LHCN-M2 (cell line): ENCODE measurements around the gene GJC1. TPM values are rescaled to one million over a fixed set of nuclear protein-coding genes. Genes with fewer than 3 reads are reported as not detected.

ENCODE experiments used
- DNase-seq: peaks from one replicate; pipeline ENCODE4 v3.0.0-alpha.2; 2012; ENCODE audit warnings: low read depth
- total RNA-seq: library from RNA; depleted of rRNA; stranded (reverse); fragments of >200 nt; gene quantifications from 2 replicates; pipeline ENCODE4 v1.2.3, GENCODE V29; 2014

Gene GJC1
- total RNA-seq, 1 experiment from 2014 or later: 23.7 TPM

- DNase-seq: no peak
Measured at GRCh38 chr17:44801880-44802279, 28.2 kb downstream of the GJC1 start.

DNA sequence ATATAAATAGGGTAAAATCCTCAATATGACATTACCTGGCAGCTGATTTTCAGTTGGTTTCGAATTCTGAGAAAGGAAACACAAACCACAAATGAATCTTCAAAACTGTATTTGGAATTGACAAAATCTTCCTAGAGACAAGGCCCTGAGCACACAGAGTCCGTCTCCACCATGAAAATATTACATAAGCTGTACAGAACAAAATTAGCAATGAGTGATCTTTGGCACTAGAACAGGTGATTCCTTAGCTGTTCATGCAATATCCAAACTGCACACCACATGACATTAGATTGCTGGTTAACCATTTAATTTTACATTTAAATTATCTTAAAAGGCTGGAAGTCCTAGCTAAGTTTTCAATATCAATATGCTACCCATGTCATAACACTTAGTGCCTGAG is 31.7 kb downstream of the GJC1 start:
- DNase-seq: no peak

DNA sequence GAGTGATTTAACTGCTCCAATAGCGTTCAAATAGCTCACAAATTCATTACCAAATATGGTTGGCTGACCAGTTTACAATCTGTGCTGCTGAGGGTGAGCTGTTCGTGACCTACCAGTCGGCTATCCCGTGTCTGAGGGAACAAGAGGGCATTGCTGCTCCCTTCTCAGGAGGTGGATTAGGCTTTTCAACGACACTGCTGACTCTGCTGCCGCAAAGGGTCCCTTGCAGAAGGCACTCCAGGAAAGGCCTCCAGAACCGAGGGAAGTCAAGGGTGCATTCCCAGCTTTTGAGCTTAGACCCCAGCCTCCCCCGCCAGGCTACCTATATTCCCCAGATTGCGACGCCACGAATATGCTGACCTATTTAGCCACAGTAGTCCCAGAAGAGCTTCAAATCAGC is 32.3 kb downstream of the GJC1 start:
- no peak for DNase-seq

DNA sequence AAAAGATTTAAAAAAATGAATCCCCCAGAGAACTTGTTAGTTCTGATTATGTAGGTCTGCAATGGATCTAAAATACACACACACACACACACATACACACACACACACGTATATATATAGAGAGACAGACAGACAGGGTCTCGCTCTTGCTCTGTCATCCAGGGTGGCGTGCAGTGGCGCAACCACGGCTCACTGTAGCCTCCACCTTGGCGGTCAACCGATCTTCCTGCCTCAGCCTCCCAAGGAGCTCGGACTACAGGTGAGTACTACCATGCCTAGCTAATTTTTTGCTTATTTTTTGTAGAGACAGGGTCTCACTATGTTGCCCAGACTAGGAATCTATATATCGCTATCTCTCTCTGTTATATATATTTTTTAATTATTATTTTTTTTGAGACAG is 33.4 kb downstream of the GJC1 start:
- DNase-seq: no peak

DNA sequence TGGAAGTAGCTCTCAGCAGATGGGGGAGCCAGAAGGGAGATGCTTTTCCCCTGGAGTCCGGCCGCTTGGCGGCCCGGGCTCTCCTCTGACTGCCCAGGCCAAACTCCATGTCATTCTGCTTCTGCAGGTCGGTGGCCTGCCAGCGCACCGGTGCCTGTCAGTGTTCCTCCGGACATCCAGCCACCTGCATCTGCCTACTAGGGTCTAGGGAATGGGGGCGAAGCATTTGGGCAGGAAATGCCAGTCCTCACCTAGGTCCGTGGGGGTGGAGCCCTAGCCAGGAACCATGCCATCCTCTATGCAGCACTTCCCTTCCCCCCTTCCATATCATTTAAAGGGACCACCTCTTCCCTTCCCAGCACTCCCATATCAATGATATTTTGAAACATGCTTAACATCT is 34.2 kb downstream of the GJC1 start:
- DNase-seq: no peak

DNA sequence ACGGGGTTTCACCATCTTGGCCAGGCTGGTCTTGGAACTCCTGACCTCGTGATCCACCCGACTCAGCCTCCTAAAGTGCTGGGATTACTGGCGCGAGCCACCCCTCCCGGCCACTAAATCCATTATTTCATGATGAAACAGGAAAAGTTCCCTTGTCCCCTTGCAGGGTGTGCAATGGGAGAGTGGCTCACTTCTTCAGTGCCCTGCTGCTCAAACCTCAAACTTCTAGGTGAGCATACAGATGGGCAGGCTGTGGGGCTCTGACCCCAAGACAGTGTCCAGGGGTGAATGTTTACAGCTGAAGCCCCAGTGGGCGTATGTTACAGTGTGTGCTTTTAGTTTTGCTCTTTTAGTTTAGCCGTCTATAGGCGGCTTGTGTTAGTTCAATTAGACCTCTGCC is 34.7 kb downstream of the GJC1 start:
- no peak for DNase-seq

DNA sequence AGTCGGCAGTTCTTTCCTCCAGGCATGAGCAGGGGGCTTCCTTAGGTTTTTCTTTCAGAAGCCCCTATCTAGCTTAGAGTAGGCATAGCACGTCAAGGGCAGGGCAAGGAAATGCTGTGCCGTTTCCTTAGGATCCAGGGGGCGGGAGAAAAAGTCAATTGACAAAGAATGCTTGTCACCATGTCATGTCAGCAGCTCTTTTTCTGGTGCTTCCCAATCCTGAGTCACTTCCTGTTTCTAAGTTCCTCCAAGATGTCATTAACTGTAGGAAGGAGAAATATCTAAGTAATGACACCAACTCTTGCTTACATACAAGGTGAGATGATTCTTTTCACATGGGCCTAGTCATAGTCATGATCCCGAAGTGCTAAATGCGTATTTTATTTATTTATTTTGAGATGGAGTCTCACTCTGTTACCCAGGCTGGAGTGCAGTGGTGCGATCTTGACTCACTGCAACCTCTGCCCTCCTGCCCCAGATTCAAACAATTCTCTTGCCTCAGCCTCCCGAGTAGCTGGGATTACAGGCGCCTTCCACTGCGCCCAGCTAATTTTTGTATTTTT is 35.2 kb downstream of the GJC1 start:
- peak; percentile 86 for DNase-seq

DNA sequence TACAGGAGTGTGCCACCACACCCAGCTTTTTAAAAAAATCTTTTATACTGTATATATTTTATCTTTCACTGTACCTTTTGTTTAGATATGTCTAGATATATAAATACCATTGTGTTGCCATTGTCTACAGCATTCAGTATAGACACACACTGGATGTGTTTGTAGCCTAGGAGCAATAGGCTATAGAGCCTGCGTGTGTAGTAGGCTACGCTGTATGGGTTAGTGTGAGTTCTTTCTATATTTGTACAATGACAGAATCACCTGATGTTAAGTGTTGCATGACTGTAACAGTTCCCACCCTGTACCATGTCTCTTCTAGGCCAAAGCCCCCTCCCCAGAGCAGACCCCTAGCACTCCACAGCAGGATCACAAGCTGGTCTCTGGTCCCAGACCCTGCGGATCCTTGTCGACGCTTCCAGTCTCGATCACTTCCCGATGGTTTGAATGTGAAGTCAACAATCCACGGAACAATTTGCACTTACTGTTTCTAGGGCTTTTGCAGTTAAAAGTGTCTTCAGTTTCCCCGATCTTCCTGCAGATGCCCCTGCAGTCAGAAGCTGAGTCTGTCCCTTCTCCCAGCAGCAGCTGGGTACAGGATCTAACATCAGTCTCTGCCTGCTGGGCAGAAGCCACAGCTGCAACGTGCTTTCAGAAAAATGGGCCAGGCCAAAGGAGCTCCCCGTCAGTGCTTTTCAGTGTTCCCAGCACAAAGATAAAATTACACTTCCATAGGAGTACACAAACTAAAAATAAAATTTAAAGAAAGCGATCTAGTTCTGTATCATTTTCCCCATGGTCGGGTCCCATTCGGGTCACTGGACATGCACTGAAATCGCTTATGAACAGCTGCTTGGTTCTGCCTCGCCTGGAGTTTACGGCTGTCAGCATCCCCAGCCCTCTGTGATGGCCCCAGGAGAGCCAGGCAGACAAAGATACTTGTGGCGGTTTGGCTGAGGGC is 35.9 kb downstream of the GJC1 start:
- DNase-seq: peak; percentile 78

DNA sequence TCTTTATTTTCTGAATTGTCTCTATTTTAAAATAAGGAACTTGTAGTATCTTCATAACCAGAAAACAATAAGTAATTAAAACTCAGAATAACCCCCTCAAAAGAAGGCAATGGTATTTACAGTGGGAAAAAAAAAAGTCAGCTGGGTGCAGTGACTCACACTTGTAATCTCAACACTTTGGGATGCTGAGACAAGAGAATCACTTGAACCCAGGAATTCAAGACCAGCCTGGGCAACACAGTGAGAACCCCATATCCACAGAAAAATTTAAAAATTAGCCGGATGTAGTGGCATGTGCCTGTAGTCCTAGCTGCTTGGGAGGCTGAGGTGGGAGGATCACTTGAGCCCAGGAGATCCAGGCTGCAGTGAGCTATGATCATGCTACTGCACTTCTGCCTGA is 37.8 kb downstream of the GJC1 start:
- peak; percentile 41 for DNase-seq

- DNase-seq: peak; percentile 28
Measured at GRCh38 chr17:44788139-44788538, 41.9 kb downstream of the GJC1 start.

GRCh38 chr17:44787271-44787940 is 42.7 kb downstream of the GJC1 start:
- DNase-seq: no peak

DNA sequence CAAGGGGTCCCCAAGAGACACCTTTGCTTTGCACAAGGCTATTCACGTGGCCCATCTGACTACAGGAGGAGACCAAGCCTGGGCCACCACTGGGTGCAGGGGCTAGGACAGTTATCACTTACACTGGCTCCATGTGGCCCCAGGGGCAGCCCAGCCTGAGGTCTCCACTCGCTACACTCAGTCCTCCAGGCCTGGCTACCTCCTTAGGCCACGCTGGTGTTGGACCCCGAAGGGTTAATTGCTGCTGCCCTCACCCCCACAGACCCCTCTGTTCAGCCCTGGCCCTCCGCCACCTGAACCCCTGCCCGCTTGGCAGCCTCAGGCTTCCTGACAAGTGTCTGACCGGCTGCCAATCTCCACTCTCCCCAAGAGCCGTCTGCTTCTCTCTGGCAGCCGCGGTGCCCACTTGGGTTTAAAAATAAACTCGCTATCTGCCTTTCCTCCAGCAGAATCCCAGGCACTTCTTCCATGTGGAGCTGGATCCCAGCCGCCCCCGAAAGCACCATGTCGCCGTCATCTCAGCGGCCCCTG is 43.5 kb downstream of the GJC1 start:
- no peak for DNase-seq

- DNase-seq: no peak
Measured at GRCh38 chr17:44785921-44786320, 44.2 kb downstream of the GJC1 start.

DNA sequence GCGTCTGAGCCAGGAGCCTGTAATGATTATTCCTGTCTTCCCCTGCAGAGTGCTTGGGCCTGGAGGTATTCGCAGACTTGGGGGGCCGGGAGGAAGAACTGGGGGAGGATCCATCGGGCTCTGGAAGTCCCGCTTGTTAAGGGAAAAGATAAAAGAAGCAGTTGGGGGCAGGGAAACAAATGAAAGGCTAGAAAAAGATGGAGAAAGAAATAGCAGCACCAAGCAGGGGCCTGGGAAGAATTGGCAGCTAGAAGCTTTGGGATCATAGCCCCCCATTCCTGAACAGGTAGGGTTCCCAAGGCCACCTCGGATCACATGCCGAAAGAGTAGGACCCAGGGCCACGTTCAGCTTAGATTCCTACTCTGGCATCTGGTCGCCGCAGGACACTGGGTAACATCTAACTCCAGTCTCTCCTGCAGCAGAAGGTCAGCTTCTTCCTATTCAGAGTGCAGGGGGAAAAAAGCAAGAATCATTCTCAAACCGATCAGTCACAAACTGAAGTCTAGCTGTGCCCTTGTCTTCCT is 47.7 kb downstream of the GJC1 start:
- no peak for DNase-seq

DNA sequence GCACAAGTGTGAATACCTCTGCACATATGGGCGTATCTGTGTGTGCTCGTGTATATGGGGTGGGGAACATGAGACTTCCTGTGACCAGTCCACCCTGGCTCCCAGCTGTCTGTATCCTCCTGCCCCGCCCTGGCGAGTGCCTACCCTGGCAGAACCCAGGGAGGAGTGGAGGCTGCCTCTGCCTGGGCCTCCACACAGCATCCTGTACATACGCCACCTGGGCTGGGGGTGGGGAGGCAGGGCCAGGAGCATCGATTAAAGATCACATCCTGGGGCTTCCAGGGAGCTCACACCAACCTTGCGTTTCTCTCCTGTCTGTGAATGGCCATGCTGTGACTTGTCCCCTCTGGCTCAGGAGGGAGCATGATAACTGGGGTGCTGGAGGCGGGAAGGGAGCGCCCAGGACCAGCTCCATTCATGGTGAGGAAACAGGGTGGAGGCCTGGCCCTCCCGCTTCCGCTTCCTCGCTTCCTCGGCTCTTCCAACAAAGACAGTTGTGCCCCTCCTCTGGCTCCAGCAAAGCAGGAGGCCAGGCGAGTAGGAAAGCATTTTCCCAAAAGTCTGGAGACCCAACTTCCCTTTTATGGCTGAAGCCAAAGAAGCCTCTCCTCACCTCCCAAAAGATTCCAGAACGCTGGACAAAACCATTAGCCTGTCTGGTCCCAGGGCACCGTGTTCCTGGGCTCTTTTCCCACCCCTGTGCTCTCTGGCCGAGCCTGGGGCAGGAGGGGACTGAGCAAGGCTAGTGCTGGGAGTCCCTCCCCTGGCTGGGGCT is 48.3 kb downstream of the GJC1 start:
- DNase-seq: no peak

DNA sequence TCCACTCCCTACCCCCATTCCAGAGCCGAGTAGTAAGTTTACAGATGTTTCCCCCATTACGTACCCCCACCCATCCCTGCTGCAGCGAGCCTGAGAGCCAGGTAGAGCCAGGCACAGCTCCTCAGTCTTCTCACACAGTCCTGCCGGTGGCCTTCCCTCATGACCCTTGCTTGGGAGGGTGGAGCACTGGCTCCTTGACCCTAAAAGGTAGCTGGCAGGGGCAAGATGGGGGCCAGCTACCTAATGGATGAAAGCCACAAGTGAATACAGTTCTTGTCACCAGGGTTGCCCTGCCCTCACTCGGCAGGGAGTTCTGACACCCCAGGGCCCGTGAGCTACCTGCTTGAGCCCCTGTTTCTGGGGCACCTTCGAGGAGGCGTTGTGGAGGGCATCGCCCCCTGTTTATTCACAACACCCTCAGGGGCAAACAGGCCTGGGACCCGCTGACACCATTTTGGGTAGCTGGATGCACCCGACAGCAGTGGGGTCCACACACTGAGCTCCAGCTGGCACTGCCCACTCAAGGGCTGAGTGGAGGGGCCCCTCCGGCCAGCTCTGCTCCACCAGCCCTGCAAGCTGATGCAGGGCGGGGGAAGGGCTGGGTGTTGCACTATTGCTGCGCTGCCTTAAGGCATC is 49.1 kb downstream of the GJC1 start:
- DNase-seq: no peak

- DNase-seq: no peak
Measured at GRCh38 chr17:44780161-44780560, 49.9 kb downstream of the GJC1 start.

GRCh38 chr17:44779211-44780025 is 50.7 kb downstream of the GJC1 start:
- DNase-seq: peak; percentile 73

GRCh38 chr17:44778656-44779210 is 51.4 kb downstream of the GJC1 start:
- DNase-seq: no peak
